ENCODE data around the gene CRYBG1.

The CRYBG1 gene

DNA sequence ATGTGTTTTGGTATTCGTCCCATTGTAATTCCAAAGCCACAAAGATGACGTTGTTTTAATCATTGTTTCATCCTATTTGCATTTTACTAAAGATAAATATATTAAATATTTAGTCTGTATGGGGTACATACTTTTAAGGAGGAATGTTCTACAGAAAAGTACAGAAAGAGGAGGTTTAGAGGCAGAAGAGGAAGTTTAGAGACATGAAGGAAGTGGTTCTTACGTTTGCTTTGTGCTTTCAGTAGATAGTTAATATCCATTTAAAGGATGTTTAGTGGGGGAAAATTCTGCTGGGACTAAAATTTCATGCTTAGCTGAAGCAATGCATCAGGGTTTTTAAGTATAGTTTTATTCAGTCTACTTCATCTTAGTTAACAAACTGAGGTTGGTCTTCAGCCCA, 116.6 kb downstream of the CRYBG1 start:
- TF ChIP-seq, protein P1, sequence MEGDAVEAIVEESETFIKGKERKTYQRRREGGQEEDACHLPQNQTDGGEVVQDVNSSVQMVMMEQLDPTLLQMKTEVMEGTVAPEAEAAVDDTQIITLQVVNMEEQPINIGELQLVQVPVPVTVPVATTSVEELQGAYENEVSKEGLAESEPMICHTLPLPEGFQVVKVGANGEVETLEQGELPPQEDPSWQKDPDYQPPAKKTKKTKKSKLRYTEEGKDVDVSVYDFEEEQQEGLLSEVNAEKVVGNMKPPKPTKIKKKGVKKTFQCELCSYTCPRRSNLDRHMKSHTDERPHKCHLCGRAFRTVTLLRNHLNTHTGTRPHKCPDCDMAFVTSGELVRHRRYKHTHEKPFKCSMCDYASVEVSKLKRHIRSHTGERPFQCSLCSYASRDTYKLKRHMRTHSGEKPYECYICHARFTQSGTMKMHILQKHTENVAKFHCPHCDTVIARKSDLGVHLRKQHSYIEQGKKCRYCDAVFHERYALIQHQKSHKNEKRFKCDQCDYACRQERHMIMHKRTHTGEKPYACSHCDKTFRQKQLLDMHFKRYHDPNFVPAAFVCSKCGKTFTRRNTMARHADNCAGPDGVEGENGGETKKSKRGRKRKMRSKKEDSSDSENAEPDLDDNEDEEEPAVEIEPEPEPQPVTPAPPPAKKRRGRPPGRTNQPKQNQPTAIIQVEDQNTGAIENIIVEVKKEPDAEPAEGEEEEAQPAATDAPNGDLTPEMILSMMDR (IDR thresholded peaks at IDR 0.05; ENCODE audit: borderline replicate concordance, insufficient read depth, low read depth, low read length), result no peak
- H3K4me3 ChIP-seq (ENCODE audit: low read depth, low read length), result no peak overlapping the region

- TF ChIP-seq, protein P1 (IDR thresholded peaks at IDR 0.05; ENCODE audit: borderline replicate concordance, insufficient read depth, low read depth, low read length), result no peak
These were observed 117.3 kb downstream of the CRYBG1 start for GRCh38 chr6:106477790-106478189.

GRCh38 chr6:106486236-106486635, 125.7 kb downstream of the CRYBG1 start:
- H3K4me3 ChIP-seq (ENCODE audit: low read depth, low read length), result no peak overlapping the region
- TF ChIP-seq, protein P1 (IDR thresholded peaks at IDR 0.05; ENCODE audit: borderline replicate concordance, insufficient read depth, low read depth, low read length), result no peak

More at GRCh38 chr6:106477790-106478189, 117.3 kb downstream of the CRYBG1 start:
- no peak overlapping the region for H3K4me3 ChIP-seq (ENCODE audit: low read depth, low read length)

- TF ChIP-seq, protein P1 (IDR thresholded peaks at IDR 0.05; ENCODE audit: borderline replicate concordance, insufficient read depth, low read depth, low read length), result no peak
These were observed 128.2 kb downstream of the CRYBG1 start for GRCh38 chr6:106488494-106489370.

GRCh38 chr6:106490030-106490429, 129.5 kb downstream of the CRYBG1 start:
- TF ChIP-seq, protein P1 (IDR thresholded peaks at IDR 0.05; ENCODE audit: borderline replicate concordance, insufficient read depth, low read depth, low read length), result no peak
- H3K4me3 ChIP-seq (ENCODE audit: low read depth, low read length), result no peak overlapping the region

More at GRCh38 chr6:106488494-106489370, 128.2 kb downstream of the CRYBG1 start:
- no peak overlapping the region for H3K4me3 ChIP-seq (ENCODE audit: low read depth, low read length)

DNA sequence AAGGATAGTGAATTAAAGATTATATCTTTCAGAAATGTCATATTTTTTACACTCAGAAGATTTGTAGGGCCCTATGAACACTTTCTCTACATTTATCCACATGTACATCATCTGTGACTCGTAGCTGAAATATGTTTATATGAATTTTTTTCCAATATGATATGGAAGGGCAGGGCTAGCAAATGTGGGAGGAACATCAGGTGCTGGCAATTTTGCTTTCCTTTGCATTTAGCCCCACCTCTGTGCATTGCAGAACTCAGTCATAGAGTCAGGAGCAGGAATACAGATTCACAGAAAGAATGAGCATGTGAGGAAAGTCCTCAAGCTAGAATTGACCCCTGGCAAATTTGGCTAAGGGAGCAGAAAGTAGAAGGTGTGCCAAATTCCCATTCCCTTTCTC, 129.9 kb downstream of the CRYBG1 start:
- TF ChIP-seq, protein P1 (IDR thresholded peaks at IDR 0.05; ENCODE audit: borderline replicate concordance, insufficient read depth, low read depth, low read length), result no peak
- H3K4me3 ChIP-seq (ENCODE audit: low read depth, low read length), result no peak overlapping the region

DNA sequence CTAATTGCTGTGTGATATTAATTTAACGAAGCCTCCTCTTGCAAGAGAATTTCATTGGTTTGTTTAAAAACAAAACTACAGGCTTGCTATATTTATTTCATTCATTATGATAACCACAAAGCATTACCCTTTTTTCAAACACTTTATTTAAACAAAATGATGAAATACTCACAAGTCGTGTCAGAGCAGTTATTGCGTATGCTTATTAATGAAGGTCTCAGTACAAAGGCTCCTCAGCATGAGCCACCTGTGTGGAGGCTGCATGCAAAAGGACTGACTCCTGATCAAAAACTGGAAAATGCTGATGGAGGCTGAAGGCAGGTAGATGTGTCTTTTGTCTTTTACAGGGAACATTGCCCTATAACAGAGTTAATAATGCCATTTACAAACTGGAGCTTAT, 130.5 kb downstream of the CRYBG1 start:
- TF ChIP-seq, protein P1 (IDR thresholded peaks at IDR 0.05; ENCODE audit: borderline replicate concordance, insufficient read depth, low read depth, low read length), result no peak
- H3K4me3 ChIP-seq (ENCODE audit: low read depth, low read length), result no peak overlapping the region
